ENCODE data around the gene RPS6KL1.

Gene RPS6KL1

DNA sequence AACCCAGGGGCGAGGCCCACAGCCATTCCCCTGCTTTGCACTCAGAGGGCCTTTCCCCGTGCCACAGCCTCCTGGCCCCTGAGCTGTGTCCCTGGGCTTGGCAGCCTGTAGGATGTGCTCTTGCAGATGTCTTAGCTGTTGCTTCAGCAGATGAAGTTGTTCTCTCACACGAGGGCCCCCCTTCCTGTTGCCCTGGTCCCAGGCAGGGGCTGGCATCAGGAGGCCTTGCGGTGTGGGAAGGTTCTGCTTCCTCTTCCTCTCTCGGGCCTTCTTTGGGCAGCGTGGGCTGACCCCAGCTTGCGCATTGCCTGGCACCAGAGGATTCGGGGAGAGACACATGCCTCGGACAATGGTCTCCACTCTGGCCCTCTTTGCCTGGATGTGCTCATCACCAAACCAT lies 59.8 kb downstream of the RPS6KL1 start:
- H2AFZ ChIP-seq (ENCODE audit: low read length) = no peak overlapping the region
- no peaks in the 10 kb centered on the region for H4K20me1 ChIP-seq (ENCODE audit: insufficient read depth, low read length)
- H3K27me3 ChIP-seq (replicated peaks; ENCODE audit: insufficient read depth, low read length) = no peaks in the 10 kb centered on the region
- H3K4me1 ChIP-seq (ENCODE audit: low read length) = no peaks in the 10 kb centered on the region
- H3K9me2 ChIP-seq (replicated peaks; ENCODE audit: insufficient read depth, low read length) = no peaks in the 10 kb centered on the region
- H3K36me3 ChIP-seq (replicated peaks; ENCODE audit: insufficient read depth, low read length) = no peaks in the 10 kb centered on the region
- H3K9me3 ChIP-seq (replicated peaks; ENCODE audit: insufficient read depth, low read length) = no peaks in the 10 kb centered on the region
- H3K27ac ChIP-seq (ENCODE audit: low read length) = no peak overlapping the region
- no peak overlapping the region for H3K9ac ChIP-seq (ENCODE audit: low read length)
- no peak overlapping the region for H3K4me2 ChIP-seq (ENCODE audit: low read depth, low read length)
- no peaks in the 10 kb centered on the region for H3F3A ChIP-seq (ENCODE audit: insufficient read depth, low read length)
- no peak overlapping the region for H3K4me3 ChIP-seq (ENCODE audit: low read length)
- no peak for DNase-seq
- TF ChIP-seq, protein P1, sequence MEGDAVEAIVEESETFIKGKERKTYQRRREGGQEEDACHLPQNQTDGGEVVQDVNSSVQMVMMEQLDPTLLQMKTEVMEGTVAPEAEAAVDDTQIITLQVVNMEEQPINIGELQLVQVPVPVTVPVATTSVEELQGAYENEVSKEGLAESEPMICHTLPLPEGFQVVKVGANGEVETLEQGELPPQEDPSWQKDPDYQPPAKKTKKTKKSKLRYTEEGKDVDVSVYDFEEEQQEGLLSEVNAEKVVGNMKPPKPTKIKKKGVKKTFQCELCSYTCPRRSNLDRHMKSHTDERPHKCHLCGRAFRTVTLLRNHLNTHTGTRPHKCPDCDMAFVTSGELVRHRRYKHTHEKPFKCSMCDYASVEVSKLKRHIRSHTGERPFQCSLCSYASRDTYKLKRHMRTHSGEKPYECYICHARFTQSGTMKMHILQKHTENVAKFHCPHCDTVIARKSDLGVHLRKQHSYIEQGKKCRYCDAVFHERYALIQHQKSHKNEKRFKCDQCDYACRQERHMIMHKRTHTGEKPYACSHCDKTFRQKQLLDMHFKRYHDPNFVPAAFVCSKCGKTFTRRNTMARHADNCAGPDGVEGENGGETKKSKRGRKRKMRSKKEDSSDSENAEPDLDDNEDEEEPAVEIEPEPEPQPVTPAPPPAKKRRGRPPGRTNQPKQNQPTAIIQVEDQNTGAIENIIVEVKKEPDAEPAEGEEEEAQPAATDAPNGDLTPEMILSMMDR (IDR thresholded peaks at IDR 0.05; ENCODE audit: low read length) = no peak
- TF ChIP-seq EZH2 (optimal IDR thresholded peaks at IDR 0.05; ENCODE audit: low read depth, low read length) (no peak), EZH2phosphoT487 (IDR thresholded peaks at IDR 0.05; ENCODE audit: low read length) (no peak)
- no peaks in the 10 kb centered on the region for H3K79me2 ChIP-seq (ENCODE audit: low read length)

DNA sequence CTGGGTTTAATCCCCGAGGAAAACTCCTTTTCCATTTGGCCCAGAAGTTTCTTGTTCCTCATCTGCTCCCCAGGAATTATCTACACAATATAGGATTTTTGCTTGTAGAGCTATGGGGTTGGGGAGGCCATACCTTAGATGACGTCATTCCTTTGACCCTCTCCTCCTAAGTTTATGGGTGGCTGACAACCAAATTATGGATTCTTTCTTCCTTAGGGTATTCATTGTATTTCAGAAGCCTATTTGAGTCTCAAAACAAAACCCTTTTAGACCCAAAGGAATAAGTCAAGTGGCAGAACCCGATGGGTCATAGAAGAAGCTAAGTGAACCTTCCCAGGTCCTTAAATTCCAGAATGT lies 61.3 kb downstream of the RPS6KL1 start:
- H3K27ac ChIP-seq (ENCODE audit: low read length) = no peak overlapping the region
- H3K9ac ChIP-seq (ENCODE audit: low read length) = no peak overlapping the region
- no peak overlapping the region for H3K4me3 ChIP-seq (ENCODE audit: low read length)
- H3K9me3 ChIP-seq (replicated peaks; ENCODE audit: insufficient read depth, low read length) = no peaks in the 10 kb centered on the region
- no peaks in the 10 kb centered on the region for H3F3A ChIP-seq (ENCODE audit: insufficient read depth, low read length)
- H3K9me2 ChIP-seq (replicated peaks; ENCODE audit: insufficient read depth, low read length) = no peaks in the 10 kb centered on the region
- no peaks in the 10 kb centered on the region for H3K4me1 ChIP-seq (ENCODE audit: low read length)
- no peak overlapping the region for H2AFZ ChIP-seq (ENCODE audit: low read length)
- no peak for TF ChIP-seq EZH2phosphoT487 (IDR thresholded peaks at IDR 0.05; ENCODE audit: low read length)
- no peak for TF ChIP-seq EZH2 (optimal IDR thresholded peaks at IDR 0.05; ENCODE audit: low read depth, low read length)
- TF ChIP-seq, protein P1 (IDR thresholded peaks at IDR 0.05; ENCODE audit: low read length) = no peak
- no peak for DNase-seq
- no peaks in the 10 kb centered on the region for H4K20me1 ChIP-seq (ENCODE audit: insufficient read depth, low read length)
- no peaks in the 10 kb centered on the region for H3K27me3 ChIP-seq (replicated peaks; ENCODE audit: insufficient read depth, low read length)
- H3K4me2 ChIP-seq (ENCODE audit: low read depth, low read length) = no peak overlapping the region
- H3K36me3 ChIP-seq (replicated peaks; ENCODE audit: insufficient read depth, low read length) = no peaks in the 10 kb centered on the region
- no peaks in the 10 kb centered on the region for H3K79me2 ChIP-seq (ENCODE audit: low read length)

DNA sequence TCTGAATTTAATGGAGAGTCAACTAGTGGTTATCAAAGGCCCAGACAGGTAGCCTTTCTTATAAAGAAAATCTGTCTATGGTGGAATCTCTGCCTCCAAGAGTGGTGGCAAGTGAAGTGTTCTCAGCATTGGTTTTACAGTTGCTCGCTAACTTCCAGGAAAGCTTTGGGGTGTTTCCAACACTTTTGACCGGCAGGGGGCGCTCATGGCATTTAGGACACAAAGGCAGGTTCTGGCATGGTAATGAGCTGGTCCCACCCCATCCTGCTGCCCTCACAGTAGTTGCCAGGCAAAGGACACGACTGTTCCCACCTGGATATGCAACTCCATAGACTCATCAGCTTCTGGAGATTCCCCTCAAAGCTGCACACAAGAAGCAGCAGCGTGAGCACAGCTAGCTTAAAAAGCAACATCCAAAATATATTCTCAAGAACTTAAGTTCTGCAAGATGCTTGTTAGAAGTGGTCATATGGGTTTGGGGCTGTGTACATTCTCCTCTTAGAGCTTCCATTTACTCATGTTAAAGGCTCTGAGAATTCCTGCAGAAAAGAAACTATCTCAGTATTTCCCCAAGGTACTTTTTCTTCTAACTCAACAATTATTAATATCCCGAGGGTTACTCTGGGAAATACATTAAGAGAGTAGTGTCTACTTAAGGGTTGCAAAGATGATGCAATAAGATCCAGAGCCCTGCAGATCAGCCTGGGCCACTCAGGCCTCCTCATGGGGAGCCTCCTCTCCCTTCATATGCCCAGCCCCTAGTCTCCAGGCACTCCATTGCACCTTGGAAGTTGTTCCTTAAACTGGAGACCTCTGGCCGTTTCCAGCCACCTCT lies 61.9 kb downstream of the RPS6KL1 start:
- H3K9me3 ChIP-seq (replicated peaks; ENCODE audit: insufficient read depth, low read length) = no peaks in the 10 kb centered on the region
- no peaks in the 10 kb centered on the region for H3K27me3 ChIP-seq (replicated peaks; ENCODE audit: insufficient read depth, low read length)
- H4K20me1 ChIP-seq (ENCODE audit: insufficient read depth, low read length) = no peaks in the 10 kb centered on the region
- no peak overlapping the region for H3K4me2 ChIP-seq (ENCODE audit: low read depth, low read length)
- no peaks in the 10 kb centered on the region for H3K36me3 ChIP-seq (replicated peaks; ENCODE audit: insufficient read depth, low read length)
- H3K9me2 ChIP-seq (replicated peaks; ENCODE audit: insufficient read depth, low read length) = no peaks in the 10 kb centered on the region
- no peaks in the 10 kb centered on the region for H3K4me1 ChIP-seq (ENCODE audit: low read length)
- no peaks in the 10 kb centered on the region for H3F3A ChIP-seq (ENCODE audit: insufficient read depth, low read length)
- H3K4me3 ChIP-seq (ENCODE audit: low read length) = no peak overlapping the region
- H3K27ac ChIP-seq (ENCODE audit: low read length) = no peak overlapping the region
- H3K9ac ChIP-seq (ENCODE audit: low read length) = no peak overlapping the region
- H3K79me2 ChIP-seq (ENCODE audit: low read length) = no peaks in the 10 kb centered on the region
- TF ChIP-seq, protein P1 (IDR thresholded peaks at IDR 0.05; ENCODE audit: low read length) = peak; percentile 66
- TF ChIP-seq EZH2 (optimal IDR thresholded peaks at IDR 0.05; ENCODE audit: low read depth, low read length) = no peak
- TF ChIP-seq EZH2phosphoT487 (IDR thresholded peaks at IDR 0.05; ENCODE audit: low read length) = no peak
- DNase-seq = peak; percentile 73
- no peak overlapping the region for H2AFZ ChIP-seq (ENCODE audit: low read length)
